Glomerular endothelial cell (primary cell): ENCODE data around the gene BOC. TPM values are rescaled to one million over a fixed set of nuclear protein-coding genes. Genes with fewer than 3 reads are reported as not detected.
A peak's percentile ranks its signal among the peaks of the same experiment; 100 is the strongest.

Experiments
- DNase-seq: peaks from one replicate; pipeline ENCODE4 v3.0.0-alpha.2; 2011; ENCODE audit warnings: low read depth, low spot score; ENCODE audit errors: extremely low read depth
- total RNA-seq: library from RNA; depleted of rRNA; stranded (reverse); fragments of >200 nt; gene quantifications from 2 replicates; pipeline ENCODE4 v1.2.3, GENCODE V29; 2015

BOC gene
- total RNA-seq, 1 donor from 2014 or later, result 2.2 TPM

DNA sequence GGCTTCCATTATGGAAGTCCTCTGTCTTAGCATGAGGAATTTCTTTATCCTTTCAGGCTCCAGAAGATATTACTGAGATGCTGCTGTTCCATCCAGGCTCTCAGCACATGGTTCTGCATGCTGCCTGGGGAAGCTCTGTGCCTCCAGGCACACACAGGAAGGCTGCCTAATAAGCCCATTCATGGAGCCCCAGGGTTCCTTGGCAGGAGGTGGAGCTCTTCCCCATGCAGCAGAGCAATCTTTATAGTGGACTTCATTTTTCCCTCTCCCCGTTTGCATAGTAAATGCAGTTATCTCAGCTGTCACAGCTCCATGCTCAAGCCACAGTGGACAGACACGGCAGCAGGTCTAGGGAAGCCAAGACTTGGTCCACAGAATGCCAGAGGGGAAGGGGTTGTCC is 57.6 kb downstream of the BOC start:
- no peak for DNase-seq

DNA sequence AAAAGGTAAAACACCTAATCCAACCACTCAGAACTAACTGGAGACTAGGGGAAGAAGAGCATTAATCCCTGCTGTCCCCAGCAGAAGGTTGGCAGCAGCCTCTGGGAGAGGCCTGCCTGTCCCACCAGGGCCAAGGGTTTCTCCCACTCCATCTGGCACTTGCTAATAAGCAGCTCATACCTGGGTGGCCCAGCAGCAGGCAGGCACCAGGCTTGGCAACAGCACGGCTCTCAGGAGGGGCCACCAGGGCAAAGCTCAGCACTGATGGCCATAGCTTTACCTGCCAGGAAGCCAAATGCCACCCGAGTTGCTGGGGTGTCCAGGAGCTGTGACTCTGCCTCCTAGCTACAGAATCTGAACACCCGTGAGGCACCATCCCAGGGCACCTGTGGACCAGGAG is 58.3 kb downstream of the BOC start:
- DNase-seq, result no peak

DNA sequence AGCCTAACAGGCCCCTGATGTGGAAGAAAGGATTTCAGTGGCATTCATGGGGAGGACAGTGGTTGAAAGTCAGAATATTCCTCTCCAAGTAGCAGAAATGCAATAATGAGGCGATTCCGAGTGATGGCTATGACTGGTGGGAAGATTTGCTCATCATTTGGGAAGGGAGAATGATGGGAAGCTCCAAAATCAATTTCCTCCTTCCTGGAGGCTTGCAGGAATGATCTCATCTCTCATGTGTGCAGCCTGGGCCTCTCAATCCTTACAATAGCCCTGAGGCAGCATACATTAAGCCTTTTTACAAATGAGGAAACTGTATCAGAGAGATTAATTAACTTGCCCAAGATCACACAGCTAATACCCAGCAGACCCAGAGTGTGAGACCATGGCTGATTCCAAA is 58.7 kb downstream of the BOC start:
- no peak for DNase-seq

DNA sequence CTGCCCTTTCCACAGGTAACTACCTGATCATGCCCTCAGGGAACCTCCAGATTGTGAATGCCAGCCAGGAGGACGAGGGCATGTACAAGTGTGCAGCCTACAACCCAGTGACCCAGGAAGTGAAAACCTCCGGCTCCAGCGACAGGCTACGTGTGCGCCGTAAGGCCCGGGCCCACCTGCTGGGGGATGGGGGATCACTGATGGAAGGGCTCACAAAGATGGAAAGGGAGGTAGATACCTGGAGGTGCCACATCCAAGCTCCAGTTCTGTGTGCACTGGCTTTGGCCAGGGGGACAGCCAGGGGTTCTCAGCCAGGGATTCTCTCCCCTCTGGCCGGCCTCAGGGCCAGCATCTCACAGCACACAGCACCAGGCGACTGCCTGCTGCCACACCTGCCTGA is 59.4 kb downstream of the BOC start:
- DNase-seq, result no peak

DNA sequence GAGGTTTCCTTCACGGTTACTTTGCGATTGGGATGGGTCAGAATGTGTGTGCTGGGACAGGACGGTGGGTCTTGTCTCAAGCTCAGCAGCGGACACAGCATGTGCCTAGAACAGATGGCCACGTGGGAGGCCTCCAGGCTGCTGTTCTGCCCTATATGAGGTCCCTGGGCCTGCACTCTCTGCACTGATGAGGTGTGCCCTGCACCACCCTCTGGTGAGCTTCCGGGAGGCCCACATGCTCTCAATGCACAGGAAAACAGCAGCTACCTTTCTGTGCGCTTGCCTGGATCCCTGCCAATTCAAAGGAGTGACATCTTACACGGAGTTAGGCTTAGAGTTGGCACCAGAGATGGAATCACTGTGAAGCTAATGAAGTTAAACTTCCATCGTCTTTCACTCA is 59.8 kb downstream of the BOC start:
- DNase-seq, result no peak

DNA sequence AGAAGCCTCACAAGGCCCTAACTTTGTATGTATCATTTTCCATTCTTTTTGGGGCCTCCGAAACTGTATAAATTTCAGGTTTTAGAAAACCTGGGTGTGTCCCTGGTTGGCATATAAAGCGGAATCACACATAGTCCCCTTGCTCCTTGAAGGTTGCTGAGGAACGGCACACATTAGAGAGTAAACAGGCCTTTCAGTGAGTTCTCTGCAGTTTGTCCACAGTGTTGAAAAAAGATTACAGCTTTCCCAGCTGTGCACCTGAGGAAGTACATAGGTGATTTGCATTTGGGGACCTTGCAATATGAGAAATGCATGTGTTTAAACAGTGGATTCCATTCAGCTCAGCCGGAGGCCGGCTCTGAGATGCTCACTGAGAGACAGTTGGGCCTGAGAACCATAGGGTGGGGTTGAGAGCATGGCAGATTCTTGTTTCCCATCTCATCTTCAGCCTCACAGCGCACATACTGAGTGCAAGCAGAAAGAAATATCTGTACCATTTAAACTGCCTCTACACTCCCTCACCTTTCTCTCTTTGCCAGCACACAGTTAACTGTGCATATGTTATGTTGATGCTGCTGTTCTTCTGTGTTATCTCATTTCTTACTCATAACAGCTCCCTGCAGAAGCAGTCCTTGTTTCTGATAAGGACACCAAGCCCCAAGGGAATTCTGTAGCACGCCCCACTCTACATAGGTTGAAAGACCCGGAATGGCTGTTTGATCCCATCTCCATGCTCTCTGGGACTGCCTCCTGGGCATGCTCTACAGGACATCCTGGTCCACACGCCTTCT is 60.4 kb downstream of the BOC start:
- DNase-seq, result no peak

DNA sequence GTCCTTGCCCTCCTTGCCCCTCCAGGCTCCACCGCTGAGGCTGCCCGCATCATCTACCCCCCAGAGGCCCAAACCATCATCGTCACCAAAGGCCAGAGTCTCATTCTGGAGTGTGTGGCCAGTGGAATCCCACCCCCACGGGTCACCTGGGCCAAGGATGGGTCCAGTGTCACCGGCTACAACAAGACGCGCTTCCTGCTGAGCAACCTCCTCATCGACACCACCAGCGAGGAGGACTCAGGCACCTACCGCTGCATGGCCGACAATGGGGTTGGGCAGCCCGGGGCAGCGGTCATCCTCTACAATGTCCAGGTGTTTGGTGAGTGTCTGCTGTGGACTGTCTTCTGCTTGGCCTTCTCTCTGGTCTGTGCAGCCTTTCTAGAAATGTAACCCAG is 61.0 kb downstream of the BOC start:
- no peak for DNase-seq

DNA sequence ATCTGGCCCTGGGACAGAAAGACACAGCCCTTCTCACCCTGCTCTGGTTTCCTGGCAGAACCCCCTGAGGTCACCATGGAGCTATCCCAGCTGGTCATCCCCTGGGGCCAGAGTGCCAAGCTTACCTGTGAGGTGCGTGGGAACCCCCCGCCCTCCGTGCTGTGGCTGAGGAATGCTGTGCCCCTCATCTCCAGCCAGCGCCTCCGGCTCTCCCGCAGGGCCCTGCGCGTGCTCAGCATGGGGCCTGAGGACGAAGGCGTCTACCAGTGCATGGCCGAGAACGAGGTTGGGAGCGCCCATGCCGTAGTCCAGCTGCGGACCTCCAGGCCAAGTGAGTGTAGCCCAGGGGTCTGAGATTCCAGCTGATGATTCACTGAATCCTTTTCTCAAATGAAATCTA is 61.7 kb downstream of the BOC start:
- DNase-seq, result no peak

DNA sequence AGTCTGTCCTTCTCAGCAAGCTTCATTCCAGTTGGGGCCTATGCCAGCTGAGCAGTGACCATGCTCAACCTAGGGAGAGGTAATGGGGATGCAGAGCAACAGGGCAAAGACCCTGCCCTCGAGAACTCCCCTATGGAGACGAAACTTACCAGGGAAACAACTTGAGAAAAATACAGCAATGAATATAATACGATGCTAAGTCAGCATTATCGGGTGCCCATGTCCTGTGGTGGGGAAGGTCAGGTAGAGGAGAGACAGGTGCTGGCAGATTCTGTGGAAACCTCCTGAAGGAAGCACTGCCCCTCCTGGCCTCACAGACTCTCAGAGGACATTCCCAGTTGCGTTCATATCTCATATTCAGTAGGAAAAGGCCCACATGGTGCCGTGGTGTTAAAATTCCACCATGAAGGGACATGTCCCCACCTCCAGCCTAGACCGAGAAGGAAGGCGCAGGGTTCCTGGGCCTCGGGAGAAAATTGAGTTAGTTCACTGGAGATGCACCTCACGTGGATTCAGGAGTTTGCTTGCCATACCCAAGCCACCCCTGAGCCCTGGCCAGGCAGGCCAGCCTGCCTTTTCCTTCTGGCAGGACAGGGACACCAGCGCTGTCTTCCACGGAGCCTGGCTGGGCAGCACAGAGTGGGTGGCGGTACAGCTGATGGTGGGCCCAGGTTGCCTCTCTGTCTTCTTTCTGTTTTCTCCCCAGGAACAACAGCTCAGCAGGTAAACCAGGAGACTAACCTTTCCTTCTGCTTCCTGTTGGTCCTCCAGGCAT is 62.4 kb downstream of the BOC start:
- DNase-seq, result no peak

DNA sequence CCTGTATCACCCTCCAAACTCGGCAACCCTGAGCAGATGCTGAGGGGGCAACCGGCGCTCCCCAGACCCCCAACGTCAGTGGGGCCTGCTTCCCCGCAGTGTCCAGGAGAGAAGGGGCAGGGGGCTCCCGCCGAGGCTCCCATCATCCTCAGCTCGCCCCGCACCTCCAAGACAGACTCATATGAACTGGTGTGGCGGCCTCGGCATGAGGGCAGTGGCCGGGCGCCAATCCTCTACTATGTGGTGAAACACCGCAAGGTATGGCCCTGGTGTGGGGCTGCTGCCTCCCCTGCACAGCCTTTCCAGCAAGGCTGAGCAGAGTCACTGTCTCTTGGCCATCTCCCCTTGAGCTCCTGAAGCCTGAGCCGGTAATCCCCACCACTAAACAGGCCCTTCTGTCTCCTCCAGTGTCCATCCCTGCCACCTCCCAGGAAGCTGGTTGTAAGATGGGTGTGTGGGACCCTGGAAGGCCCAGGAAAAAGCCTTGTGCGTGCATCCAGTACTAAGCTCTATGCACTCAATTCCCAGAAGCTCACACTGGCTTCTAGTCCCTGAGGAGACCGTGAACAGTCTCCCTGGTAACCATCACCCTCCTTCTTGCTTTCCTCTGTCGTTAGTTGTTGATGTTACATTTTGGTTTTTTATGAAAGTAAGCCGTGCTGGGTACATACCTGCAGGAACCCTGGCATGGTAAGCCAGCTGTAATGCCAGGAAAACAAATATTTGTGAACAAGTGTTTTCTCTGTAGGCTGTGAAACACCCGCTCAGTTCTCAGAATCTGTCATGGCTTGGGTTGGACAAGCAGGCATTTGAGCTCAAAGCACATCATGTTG is 63.3 kb downstream of the BOC start:
- DNase-seq, result no peak

DNA sequence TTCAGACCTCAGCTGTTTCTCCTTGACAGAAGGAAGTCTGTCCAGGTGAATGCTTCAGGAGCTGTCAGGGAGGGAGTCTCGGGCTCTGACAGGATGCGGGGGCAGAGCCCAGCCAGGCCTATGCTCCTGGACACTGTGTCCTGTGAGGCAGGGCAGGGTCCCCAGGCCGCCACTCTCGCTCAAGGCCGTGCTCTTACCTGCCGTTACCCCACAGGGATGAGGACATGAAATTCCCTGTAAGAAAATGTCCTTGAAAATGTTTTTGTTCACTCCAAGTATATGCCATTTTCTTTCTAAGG is 63.9 kb downstream of the BOC start:
- DNase-seq, result no peak

DNA sequence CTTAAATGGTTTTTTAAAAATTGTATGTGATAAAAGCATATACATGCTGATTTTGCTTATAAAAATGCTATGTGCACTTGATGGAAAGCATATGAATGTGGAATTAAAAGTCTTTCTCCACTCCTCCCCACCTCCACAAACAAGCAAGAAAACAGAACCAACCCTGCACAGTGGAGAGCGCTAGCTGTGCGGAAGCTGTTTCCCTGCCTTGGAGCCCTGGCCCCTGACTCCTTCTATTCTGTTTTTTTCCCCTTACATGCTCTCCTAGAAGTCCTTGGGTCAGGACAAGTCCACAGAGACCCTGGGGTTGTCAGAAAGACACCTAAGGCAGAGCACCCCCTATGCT is 64.2 kb downstream of the BOC start:
- no peak for DNase-seq

DNA sequence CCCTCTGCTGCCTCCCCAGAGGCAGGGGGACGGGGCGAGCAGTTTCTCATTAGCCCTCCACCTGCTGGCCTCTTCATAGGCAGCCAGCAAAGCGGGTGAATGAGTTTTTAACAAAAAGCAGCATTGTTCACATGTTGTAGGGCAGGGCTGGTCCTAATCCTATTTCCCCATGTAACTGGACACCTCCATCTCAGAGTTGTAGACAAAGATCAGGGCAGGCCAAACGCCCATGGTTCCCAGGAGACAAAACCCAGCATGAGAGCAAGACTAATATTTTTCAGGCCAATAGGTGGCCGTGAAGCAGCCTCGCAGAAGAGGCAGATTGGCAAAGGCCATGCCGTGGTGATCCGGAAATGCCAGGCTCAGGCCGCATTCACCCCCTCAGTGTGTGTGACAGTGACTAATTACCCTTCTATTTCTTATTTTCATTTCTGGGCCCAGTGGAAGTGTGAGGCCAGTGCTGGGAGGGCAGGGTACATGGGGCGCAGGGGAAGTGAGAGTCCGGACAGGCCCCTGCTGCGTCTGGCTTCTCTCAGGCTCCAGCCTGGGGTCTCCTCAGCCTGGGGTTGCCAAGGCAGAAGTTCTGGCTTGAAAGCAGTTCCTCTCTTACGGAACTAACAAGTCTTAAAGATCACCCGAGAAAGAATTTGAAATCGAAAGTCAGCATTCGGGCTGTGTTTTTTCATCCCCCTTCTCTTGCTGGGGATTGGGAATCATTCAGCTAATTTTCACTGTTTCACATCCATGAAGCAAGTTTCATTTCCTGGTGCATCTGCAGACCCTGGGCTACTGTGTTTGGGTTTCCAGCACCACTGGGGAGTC is 64.8 kb downstream of the BOC start:
- peak; percentile 2 for DNase-seq

DNA sequence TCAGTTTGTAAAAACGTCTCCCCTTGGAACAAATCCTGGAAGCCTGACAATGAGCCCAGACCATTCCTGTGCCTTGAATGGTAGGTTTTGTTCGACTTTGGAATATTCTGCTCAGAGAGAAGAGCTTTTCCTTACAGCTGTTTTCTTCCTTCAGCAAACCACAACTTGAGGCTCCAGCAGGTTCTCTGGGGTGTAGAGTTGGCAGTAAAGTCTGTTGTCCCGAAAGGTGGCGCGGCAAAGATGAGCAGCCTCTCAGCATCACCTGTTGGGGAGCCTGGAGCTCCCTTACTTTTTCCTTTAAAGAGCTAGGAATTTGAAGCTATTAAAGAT is 65.4 kb downstream of the BOC start:
- DNase-seq, result no peak

DNA sequence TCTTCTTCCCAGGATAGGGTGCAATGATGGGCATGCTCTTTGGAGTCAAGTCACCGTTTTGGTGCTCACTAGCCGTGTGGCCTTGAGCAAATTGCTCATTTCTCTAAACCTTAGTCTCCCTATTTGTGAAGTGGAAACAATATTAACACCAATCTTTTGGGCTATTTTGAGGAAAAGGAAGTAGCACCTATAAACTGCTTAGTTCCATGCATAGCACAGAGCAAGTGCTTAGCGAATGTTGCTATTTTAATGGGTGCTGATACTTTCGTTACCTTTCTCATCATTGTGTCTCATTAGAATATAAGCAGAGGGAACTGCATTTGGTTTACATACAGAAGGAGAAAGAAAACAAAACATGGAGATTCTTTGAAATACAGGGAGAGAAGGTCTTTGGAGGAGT is 66.1 kb downstream of the BOC start:
- DNase-seq, result no peak

DNA sequence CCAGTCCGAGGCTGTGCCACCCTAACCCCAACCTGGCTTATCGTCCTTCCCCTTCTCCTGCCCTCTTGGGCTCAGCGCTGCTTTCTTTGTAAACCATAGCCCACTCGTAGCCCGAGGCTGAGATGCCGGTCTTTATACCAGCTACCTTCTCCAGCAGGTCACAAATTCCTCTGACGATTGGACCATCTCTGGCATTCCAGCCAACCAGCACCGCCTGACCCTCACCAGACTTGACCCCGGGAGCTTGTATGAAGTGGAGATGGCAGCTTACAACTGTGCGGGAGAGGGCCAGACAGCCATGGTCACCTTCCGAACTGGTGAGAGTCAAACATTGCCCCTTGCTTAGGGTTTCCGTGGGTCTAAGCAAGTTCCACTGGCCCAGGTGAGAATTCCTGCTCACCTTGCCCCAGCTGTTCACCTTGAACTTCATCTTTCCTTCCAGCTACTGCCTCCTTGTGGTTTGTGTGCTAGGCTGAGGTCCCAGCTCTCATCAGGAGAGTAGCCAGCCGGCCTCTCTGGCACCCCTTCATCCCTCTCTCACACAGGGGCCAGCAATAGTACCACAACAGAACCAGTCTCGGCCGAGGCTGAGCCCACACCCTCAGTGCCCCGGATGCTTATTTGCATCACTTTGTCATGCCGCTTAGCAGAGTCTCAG is 66.7 kb downstream of the BOC start:
- DNase-seq, result no peak

DNA sequence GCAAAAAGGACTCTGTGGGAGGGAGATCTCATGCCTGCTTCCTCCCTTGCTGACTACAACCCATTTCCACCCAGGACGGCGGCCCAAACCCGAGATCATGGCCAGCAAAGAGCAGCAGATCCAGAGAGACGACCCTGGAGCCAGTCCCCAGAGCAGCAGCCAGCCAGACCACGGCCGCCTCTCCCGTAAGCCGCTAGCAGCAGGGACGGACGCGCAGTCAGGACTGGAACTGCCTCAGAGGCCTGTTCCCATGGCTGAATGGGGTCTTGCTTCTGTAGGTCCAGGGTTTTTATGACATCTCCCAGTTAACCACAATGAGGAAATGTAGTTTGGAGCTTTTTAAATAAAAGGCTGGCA is 67.2 kb downstream of the BOC start:
- DNase-seq, result no peak

DNA sequence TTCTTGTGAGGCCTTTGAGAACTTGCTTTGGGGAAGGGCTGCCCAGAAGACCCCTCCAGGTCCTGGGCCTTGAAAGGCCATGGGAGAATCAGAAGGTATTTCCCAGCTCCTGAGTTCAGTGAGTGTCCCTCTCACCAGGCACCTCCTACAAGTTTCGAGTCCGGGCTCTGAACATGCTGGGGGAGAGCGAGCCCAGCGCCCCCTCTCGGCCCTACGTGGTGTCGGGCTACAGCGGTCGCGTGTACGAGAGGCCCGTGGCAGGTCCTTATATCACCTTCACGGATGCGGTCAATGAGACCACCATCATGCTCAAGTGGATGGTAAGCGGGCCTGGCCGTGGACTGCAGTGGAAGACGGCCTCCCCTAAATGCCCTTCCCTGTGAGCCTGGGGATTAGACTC is 68.3 kb downstream of the BOC start:
- DNase-seq, result no peak

DNA sequence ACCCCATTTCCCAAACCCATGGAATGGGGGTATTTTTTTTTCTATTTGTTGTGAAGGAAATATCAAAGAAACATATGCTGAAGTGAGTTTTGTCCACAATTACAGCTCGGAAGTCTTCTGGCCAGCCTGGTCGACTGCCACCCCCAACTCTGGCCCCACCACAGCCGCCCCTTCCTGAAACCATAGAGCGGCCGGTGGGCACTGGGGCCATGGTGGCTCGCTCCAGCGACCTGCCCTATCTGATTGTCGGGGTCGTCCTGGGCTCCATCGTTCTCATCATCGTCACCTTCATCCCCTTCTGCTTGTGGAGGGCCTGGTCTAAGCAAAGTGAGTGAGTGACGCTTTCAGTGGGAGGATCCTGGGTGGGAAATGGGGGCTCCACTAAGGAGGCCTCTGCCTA is 71.9 kb downstream of the BOC start:
- no peak for DNase-seq

DNA sequence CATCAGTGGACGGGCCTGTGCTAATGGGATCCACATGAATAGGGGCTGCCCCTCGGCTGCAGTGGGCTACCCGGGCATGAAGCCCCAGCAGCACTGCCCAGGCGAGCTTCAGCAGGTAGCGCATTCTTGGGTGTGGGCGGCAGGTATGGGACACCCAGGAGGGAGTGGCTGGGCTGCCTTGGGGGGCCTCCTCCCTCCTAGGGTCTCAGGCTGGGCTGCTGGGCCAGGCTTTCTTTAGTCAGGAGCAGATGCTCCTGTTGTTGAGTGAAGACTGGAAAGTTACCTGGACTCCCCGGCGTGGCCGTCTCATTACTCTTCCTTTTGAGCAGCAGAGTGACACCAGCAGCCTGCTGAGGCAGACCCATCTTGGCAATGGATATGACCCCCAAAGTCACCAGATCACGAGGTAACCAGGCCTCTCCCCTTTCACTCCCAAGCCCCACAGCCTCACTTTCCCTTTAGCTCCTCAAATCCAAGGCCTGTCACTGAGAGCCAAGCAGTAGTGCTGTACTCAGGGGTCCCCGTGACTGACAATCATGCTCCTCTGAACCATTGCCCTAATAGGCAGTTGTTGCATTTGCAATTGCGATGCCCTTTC is 73.2 kb downstream of the BOC start:
- DNase-seq, result no peak
